ENCODE measurements around the gene AIMP1. TPM values are rescaled to one million over a fixed set of nuclear protein-coding genes. Genes with fewer than 3 reads are reported as not detected.
A peak's percentile ranks its signal among the peaks of the same experiment; 100 is the strongest.
"Not testable (repeated sequence)": the region's sequence is repeated elsewhere in the genome, so short reads cannot be mapped to it uniquely, and the experiment has no call there.

AIMP1 gene
- total RNA-seq, 1 experiment from 2014 or later = 35.4 TPM

DNA sequence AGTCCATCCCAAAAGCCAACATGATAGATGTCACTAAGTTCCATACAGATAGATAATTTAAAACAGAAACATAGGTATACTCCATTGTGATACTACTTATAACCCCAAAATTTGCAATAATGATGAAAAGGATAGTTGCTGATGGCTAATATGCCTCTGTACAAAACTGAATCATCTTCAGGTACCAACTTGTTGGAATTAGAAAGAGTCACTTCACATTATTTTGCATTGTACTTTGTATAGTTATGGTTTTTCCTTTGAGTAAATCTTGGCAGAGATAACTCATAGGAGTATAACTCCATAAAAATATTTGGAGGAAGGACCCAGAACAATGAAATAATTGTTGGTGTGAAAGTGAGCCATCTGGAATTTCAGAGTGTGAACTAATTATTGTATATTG lies 34.7 kb downstream of the AIMP1 start:
- no peak for DNase-seq (ENCODE audit: low read depth)

GRCh38 chr4:106353786-106354185 lies 37.4 kb downstream of the AIMP1 start:
- no peak for DNase-seq (ENCODE audit: low read depth)

DNA sequence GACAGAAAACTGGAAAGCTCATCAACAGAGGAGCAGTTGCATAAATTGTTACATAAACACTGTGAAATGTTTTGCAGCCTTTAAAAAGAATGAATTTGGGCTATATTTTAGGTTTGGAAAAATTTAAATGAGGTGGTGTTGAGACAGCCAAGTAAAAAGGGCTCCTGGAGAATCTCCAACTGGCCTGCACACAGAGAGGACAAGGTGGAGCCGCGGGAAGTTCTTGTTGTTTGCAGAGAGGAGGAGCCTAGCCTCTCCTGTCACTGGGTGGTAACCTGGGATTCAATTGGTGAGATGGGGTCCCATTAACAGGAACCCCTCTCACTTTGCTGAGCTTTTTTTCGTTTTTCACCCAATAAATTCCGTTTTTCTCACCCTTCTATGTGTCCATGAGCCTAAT lies 38.8 kb downstream of the AIMP1 start:
- DNase-seq (ENCODE audit: low read depth) = no peak

DNA sequence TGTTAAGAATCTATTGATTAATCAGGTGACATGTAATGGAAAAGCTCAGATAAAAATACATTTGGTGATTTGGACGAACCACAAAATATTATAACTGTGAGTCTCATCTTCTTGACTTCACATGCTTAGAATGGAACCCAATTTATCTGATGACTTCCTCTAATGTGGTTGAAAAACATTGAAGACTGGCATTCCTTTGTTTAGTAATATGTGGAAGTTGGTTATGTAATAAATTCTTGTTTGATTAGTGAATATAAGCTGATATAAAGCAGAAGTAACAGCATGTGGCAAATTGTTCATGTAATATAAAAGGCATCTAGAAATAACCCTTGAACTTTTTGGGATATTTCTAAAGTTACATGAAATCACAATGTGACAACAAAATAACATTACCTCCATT lies 42.5 kb downstream of the AIMP1 start:
- DNase-seq (ENCODE audit: low read depth) = no peak

GRCh38 chr4:106362086-106362825 lies 45.9 kb downstream of the AIMP1 start:
- DNase-seq (ENCODE audit: low read depth) = no peak

DNA sequence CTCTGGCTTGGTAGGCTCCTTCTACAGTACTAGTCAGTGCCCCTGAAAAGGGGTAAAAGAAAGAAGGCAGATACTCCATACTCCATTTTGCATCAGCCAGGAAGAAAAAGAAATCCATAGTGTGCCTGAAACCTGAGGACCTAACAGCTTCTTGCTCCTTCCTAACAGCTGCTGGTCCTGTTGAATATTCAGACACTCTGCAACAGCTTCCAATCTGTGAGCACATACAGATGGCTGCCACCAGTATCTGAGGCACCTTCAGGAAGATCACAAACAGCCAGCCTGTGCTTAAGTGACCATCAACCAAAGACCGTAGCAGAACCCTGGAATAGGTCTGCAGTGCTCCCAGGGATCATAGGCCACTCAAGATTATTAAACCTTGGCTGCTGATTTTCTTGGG lies 47.9 kb downstream of the AIMP1 start:
- no peak for DNase-seq (ENCODE audit: low read depth)

GRCh38 chr4:106365613-106366012 lies 49.3 kb downstream of the AIMP1 start:
- peak; percentile 71 for DNase-seq (ENCODE audit: low read depth)

DNA sequence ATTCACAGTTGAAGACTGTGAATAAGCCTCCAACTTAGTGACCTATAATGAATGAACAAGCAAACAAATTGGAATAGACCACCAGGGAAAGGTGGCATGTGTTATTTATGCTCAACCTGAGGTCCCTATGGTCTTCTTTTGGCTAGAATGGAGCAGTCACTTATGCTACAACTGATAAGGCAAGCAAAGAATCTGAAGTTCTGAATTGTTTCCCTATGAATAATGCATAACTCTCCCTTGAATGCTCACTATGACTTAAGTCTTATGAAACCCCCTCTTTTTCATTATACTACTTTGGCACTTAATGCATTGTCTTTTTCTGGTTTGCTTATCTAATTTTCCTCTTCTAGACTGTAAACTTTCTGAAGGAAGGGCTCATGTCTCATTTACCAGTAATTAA lies 49.7 kb downstream of the AIMP1 start:
- DNase-seq (ENCODE audit: low read depth) = no peak

GRCh38 chr4:106367072-106367471 lies 50.7 kb downstream of the AIMP1 start:
- no peak for DNase-seq (ENCODE audit: low read depth)

DNA sequence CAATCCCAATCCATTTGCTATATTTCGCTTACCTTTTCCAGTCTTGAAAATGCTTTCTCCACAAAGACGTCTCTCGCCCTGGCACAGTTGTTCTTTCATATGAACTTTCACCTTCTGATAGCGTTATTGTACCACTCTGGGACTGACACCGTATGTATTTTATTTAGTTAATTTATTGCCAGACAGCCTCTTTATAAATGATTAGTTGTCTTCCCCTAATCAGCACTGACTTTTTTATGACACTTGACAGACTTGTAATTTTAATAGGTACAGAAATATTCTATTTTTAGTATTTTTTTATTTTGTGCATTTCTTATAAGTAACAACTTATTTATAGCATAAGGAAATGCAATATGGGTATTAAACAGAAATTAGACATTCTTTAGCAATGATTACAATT lies 52.3 kb downstream of the AIMP1 start, which contains the start of gene GIMD1:
TSS of gene GIMD1 (minus strand) at position 101 of the 400 bp plus-strand sequence. CDS start 1,343 bp downstream, outside the sequence.
- no peak for DNase-seq (ENCODE audit: low read depth)

DNA sequence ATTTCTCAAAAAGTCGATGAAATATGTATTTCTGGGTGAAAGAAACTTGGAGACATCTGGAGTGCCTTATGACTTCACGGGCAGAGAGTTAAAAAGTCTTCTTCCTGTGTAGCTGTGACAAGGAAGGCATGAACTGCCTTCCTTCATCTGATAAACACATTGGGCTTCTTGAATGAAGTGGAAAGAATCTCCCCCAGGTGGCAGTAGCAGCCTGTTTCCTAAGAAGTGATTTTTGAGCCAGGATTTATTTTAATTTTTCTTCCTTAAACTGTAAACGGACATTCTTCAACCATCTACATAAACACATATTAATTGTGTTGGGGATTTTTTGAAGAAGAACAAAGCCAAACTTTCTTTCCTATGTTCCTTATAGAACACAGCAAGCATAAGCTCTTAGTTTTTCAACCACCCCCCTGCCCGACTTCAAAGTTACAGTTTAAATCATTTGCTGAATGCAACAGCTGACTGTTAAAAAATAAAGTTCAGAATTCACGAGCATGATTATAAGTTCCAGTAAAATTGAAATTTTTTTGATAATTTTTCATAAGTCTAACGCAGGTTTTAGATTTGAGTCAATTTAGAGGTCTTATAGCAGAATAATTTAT lies 53.2 kb downstream of the AIMP1 start:
- peak; percentile 60 for DNase-seq (ENCODE audit: low read depth)

DNA sequence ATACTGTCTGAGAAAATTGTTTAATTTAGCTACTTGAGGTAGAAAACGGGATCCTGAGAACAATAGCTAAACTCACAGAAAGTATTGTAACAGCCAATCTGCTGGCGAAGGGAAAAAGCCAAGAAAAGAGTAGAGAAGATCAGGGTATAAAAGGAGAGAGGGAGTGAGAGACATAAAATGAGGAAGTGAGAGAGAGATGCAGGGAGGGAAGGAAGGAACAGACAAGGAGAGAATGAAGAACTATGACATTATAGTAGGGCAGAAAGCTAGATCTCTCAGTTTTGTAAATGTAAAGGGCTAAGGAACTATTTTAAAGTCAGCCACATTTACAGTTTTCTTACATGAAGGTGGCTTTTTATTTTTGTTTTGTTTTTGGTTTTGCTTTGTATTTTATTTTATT lies 53.9 kb downstream of the AIMP1 start:
- no peak for DNase-seq (ENCODE audit: low read depth)

- no peak for DNase-seq (ENCODE audit: low read depth)
Observed at GRCh38 chr4:106371161-106371560, 54.8 kb downstream of the AIMP1 start.

- DNase-seq (ENCODE audit: low read depth) = no peak
Observed at GRCh38 chr4:106373026-106373425, 56.7 kb downstream of the AIMP1 start.

DNA sequence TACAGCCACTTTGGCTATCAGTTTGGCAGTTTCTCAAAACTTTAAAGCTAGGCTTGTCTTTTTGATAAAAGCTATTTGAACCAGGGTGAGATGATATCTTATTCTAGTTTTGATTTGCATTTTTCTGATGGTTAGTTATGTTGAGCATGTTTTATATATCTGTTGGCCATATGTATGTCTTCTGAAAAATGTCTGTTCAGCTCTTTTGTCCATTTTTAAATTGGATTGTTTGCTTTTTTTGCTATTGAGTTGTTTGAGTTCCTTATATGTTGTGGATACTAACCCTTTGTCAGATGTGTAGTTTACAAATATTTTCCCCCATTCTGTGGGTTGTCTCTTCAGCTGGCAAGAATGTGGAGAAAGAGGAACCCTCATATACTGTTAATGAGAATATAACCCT lies 63.8 kb downstream of the AIMP1 start:
- no peak for DNase-seq (ENCODE audit: low read depth)

- DNase-seq (ENCODE audit: low read depth) = no peak
Observed at GRCh38 chr4:106384878-106385277, 68.5 kb downstream of the AIMP1 start.

DNA sequence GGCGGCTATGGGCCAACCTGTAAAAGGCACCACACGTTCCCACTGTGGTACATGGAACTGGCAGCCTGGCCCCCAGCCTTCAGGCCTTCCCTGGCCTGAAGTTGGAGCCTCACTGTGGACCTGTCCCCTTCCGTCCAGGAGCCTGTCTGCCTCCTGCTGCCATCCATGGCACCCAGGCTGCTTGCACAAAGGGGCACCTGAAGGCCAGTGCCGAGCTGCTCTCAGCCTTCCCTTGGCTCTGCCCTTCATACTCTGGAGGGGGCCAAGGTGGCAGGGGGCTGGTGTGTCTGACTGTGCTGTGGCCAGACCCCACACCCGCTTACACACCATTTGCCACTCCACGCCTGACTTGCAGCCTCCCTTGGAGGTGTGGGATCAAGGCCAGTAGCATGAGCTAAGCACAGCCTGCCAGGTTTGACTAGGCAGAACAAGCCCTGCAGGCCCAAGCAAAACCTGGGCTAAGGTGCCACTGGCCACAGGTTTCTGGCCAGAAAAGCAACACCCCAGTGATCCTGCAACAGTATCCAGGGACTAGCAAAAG lies 69.6 kb downstream of the AIMP1 start:
- no peak for DNase-seq (ENCODE audit: low read depth)

GRCh38 chr4:106395582-106395981 lies 79.2 kb downstream of the AIMP1 start:
- no peak for DNase-seq (ENCODE audit: low read depth)

- not testable (repeated sequence) for DNase-seq (ENCODE audit: low read depth)
Observed at GRCh38 chr4:106398898-106399297, 82.5 kb downstream of the AIMP1 start.
